K562 (cell line): ENCODE data around the gene KPRP. TPM values are rescaled to one million over a fixed set of nuclear protein-coding genes. Genes with fewer than 3 reads are reported as not detected.

Experiments used
- ATAC-seq: fragments of 200-7000 bp; cut with Tn5 transposase; 3 replicates; pipeline ENCODE4 v1.9.1; 2020; ENCODE audit warnings: moderate library complexity
- BruUV-seq: library from RNA; stranded (reverse); fragments of 400-500 nt; replicated peaks from 2 replicates; lab custom pipeline; 2021; lab: Mats Ljungman, UMichigan
- CTCF ChIA-PET: fragments of 300-600 bp; formaldehyde crosslinking; extraction: SDS; loops from one replicate; lab custom pipeline; 2021; ENCODE audit warnings: low intra/inter-chr PET ratio; lab: Yijun Ruan, JAX
- POLR2A ChIA-PET: fragments of 300-600, 350-650 bp; sonication (Branson Sonifier 250); formaldehyde crosslinking; extraction: SDS; loops from one replicate; lab custom pipeline; 2021; ENCODE audit warnings: antibody characterized with exemption, inconsistent platforms; lab: Yijun Ruan, JAX
- DNase-seq, 4 experiments: peaks; one replicate each; pipeline versions ENCODE4 v3.0.0 to v3.0.0-alpha.2; 2011 to 2018; ENCODE audit warnings: low spot score in 3 of 4, mixed read lengths in 3 of 4; ENCODE audit errors: extremely low read depth in 1 of 4
- FAIRE-seq: peaks from 2 replicates; lab custom pipeline; 2011; peaks lifted over from hg19 to GRCh38; lab: Jason Lieb, UNC
- H2AFZ ChIP-seq: 2 replicates; pipeline ENCODE4 v1.6.0; 2011; ENCODE audit warnings: low read depth, low read length, control low read depth, inconsistent platforms
- H3K27ac ChIP-seq: fragments of 200-600 bp; 3 replicates; pipeline ENCODE4 v1.8.0; 2011; ENCODE audit warnings: low read depth, mild to moderate bottlenecking, control low read depth, inconsistent platforms, low read length, moderate library complexity, mixed read lengths; ENCODE audit errors: extremely low read depth
- H3K27me3 ChIP-seq, 2 experiments: fragments of 300-600 bp in 1 of 2; 2 replicates in 1 of 2; 3 replicates in 1 of 2; pipeline versions ENCODE4 v1.6.0 to v1.8.0; 2011; ENCODE audit warnings: inconsistent platforms in 2 of 2, low read length in 2 of 2, mild to moderate bottlenecking in 1 of 2, mixed read lengths in 1 of 2, moderate library complexity in 1 of 2; ENCODE audit not compliant: control insufficient read depth in 2 of 2, insufficient read depth in 2 of 2
- H3K36me3 ChIP-seq: fragments of 300-600 bp; 3 replicates; pipeline ENCODE4 v1.8.0; 2011; ENCODE audit warnings: mild to moderate bottlenecking, low read length, inconsistent platforms; ENCODE audit not compliant: control insufficient read depth, insufficient read depth
- H3K4me1 ChIP-seq, 2 experiments: fragments of 200-600 bp in 1 of 2; replicated peaks in 1 of 2; 2 replicates in 1 of 2; 3 replicates in 1 of 2; pipeline versions ENCODE4 v1.5.1 to v1.8.0; 2011; ENCODE audit warnings: inconsistent platforms in 2 of 2, low read length in 2 of 2, mild to moderate bottlenecking in 1 of 2, mixed read lengths in 1 of 2, moderate library complexity in 1 of 2; ENCODE audit not compliant: control insufficient read depth in 2 of 2, insufficient read depth in 2 of 2
- H3K4me2 ChIP-seq: 2 replicates; pipeline ENCODE4 v1.6.1; 2011; ENCODE audit warnings: low read length, control low read depth, inconsistent platforms, mixed read lengths; ENCODE audit not compliant: insufficient read depth
- H3K4me3 ChIP-seq: fragments of 200-600 bp; sonication (generic), shearing (Covaris generic); 2 replicates; pipeline ENCODE4 v1.5.1; 2016; ENCODE audit warnings: control low read depth, inconsistent platforms
- H3K79me2 ChIP-seq: fragments of 200-600 bp; 3 replicates; pipeline ENCODE4 v1.8.0; 2011; ENCODE audit warnings: low read length, inconsistent platforms; ENCODE audit not compliant: control insufficient read depth, insufficient read depth
- H3K9ac ChIP-seq, 2 experiments: 2 replicates each; pipeline versions ENCODE4 v1.6.0 to v1.6.1; 2011; ENCODE audit warnings: low read depth in 2 of 2, low read length in 2 of 2, control low read depth in 1 of 2, inconsistent platforms in 1 of 2, mild to moderate bottlenecking in 1 of 2, mixed read lengths in 1 of 2; ENCODE audit not compliant: insufficient read depth in 1 of 2
- H3K9me1 ChIP-seq: one replicate; pipeline ENCODE4 v1.6.0; 2011; ENCODE audit warnings: inconsistent platforms, mild to moderate bottlenecking, low read length, moderate library complexity; ENCODE audit not compliant: control insufficient read depth, insufficient read depth
- H3K9me3 ChIP-seq: replicated peaks from 2 replicates; pipeline ENCODE4 v1.5.1; 2011; ENCODE audit warnings: low read depth, low read length, inconsistent platforms; ENCODE audit not compliant: control insufficient read depth, insufficient read depth
- H4K20me1 ChIP-seq: replicated peaks from 2 replicates; pipeline ENCODE4 v1.6.1; 2011; ENCODE audit warnings: low read length, inconsistent platforms, mixed read lengths; ENCODE audit not compliant: control insufficient read depth, insufficient read depth
- ETS2 ChIP-seq: IDR thresholded peaks from 2 replicates; pipeline ENCODE4 v1.6.1; 2016; ENCODE audit warnings: borderline replicate concordance, missing genetic modification characterization, mild to moderate bottlenecking, moderate library complexity, missing compliant biosample characterization; ENCODE audit not compliant: poor library complexity, severe bottlenecking
- MYC ChIP-seq, 2 experiments: fragments of 250-450 bp in 1 of 2; sonication (Bioruptor Pico) in 1 of 2; IDR thresholded peaks; 2 replicates each; pipeline versions ENCODE4 v1.5.1 to v1.6.1; 2012 to 2021; ENCODE audit warnings: low read depth in 2 of 2, borderline replicate concordance in 1 of 2, improper control_type of control experiment in 1 of 2, low read length in 1 of 2, mild to moderate bottlenecking in 1 of 2, moderate library complexity in 1 of 2
- PHF8 ChIP-seq: fragments of 200-600 bp; sonication (generic); IDR thresholded peaks from 2 replicates; pipeline ENCODE4 v1.6.1; 2012; ENCODE audit warnings: mixed run types, mild to moderate bottlenecking, inconsistent platforms, low read length, moderate library complexity, borderline replicate concordance
- RAD21 ChIP-seq, 2 experiments: fragments of 250-450 bp in 1 of 2; fragments of 450-650 bp in 1 of 2; sonication (Bioruptor Pico) in 1 of 2; formaldehyde crosslinking in 1 of 2; IDR thresholded peaks in 1 of 2; conservative IDR thresholded peaks in 1 of 2; 2 replicates each; pipeline versions ENCODE4 v1.4.0 to v1.8.0; 2020 to 2022; ENCODE audit warnings: mild to moderate bottlenecking in 2 of 2, moderate library complexity in 1 of 2
- RNF2 ChIP-seq: sonication (generic); IDR thresholded peaks from 2 replicates; pipeline ENCODE4 v1.6.1; 2016
- SIRT6 ChIP-seq: IDR thresholded peaks from one replicate; pipeline ENCODE4 v1.6.1; 2012; ENCODE audit warnings: low read depth, mild to moderate bottlenecking, control low read depth, inconsistent platforms, low read length, moderate library complexity
- SMAD4 ChIP-seq: fragments of 250-450 bp; sonication (Bioruptor Pico); conservative IDR thresholded peaks from 2 replicates; pipeline ENCODE4 v1.8.0; 2021; ENCODE audit warnings: inconsistent platforms, mild to moderate bottlenecking, moderate library complexity
- SOX6 ChIP-seq: fragments of 450-650 bp; IDR thresholded peaks from 2 replicates; pipeline ENCODE4 v1.6.1; 2014; ENCODE audit warnings: mild to moderate bottlenecking
- TAL1 ChIP-seq: fragments of 450-650 bp; IDR thresholded peaks from 2 replicates; pipeline ENCODE4 v1.6.1; 2016; ENCODE audit warnings: mild to moderate bottlenecking
- TGIF2 ChIP-seq: sonication (generic); formaldehyde crosslinking; IDR thresholded peaks from 2 replicates; pipeline ENCODE4 v1.8.1; 2022; ENCODE audit warnings: mild to moderate bottlenecking, missing genetic modification reagents, moderate library complexity
- ZNF444 ChIP-seq: fragments of 250-450 bp; sonication (Bioruptor Pico); IDR thresholded peaks from 2 replicates; pipeline ENCODE4 v1.4.0; 2020; ENCODE audit warnings: mild to moderate bottlenecking, moderate library complexity
- WGBS: fragments of 100-300 bp; shearing (Covaris generic); methylation state at CpG from one replicate; pipeline ENCODE4 v1.1.6; 2016; ENCODE audit warnings: low coverage, mixed read lengths; ENCODE audit not compliant: insufficient coverage; ENCODE audit errors: missing lambda C conversion rate; 5-methylcytosine and 5-hydroxymethylcytosine counted together
- in situ Hi-C: fragments of 300-500 bp; cut with MboI; formaldehyde crosslinking; loops from 4 replicates; pipeline ENCODE4 v1.15.0; 2018; ENCODE audit warnings: inconsistent platforms, mixed read lengths
- intact Hi-C: fragments of 100-400 bp; cut with micrococcal nuclease; formaldehyde crosslinking; loops from 2 replicates; pipeline ENCODE4 v1.14.2; 2022
- polyA plus RNA-seq, 8 experiments: library from polyadenylated mRNA; depleted of rRNA in 4 of 8; stranded (reverse) in 5 of 8; unstranded in 3 of 8; fragments of >200 nt; fragmentation: Nextera tagmentation in 2 of 8; fragmentation: Illumina TruSeq in 1 of 8; extraction: Ambion mirVana in 2 of 8; extraction: Trizol in 1 of 8; gene quantifications; 2 replicates each; pipeline versions ENCODE4 v1.2.1 to v1.2.3, GENCODE V29; 2011 to 2014; ENCODE audit warnings: inconsistent platforms in 1 of 8, missing spikeins in 1 of 8
- total RNA-seq, 7 experiments: library from RNA; depleted of rRNA in 6 of 7; stranded (reverse); fragments of >200 nt in 6 of 7; fragmentation: Illumina TruSeq in 2 of 7; extraction: Trizol in 2 of 7; gene quantifications; 2 replicates each; pipeline versions ENCODE4 v1.2.1 to v1.2.3, GENCODE V29; 2011 to 2021; ENCODE audit warnings: low replicate concordance in 1 of 7
- TF ChIP-seq, protein P1 (sequence below): fragments of 250-450 bp; sonication (Bioruptor Pico); IDR thresholded peaks from 2 replicates; pipeline ENCODE4 v1.4.0; 2020
- TF ChIP-seq, protein P2 (sequence below): fragments of 250-450 bp; sonication (Bioruptor Pico); IDR thresholded peaks from 2 replicates; pipeline ENCODE4 v1.8.0; 2022; ENCODE audit warnings: inconsistent platforms
- TF ChIP-seq, protein P3 (sequence below): IDR thresholded peaks from 2 replicates; pipeline ENCODE4 v1.6.1; 2014; ENCODE audit warnings: antibody characterized with exemption
- TF ChIP-seq, protein P4 (sequence below): fragments of 450-650 bp; IDR thresholded peaks from 2 replicates; pipeline ENCODE4 v1.6.1; 2016; ENCODE audit warnings: mild to moderate bottlenecking

Gene KPRP
- total and polyA plus RNA-seq, 9 of the 15 experiments (the other 6 are each of a cell fraction or from before 2014, with no cell fraction given), result not detected

DNA sequence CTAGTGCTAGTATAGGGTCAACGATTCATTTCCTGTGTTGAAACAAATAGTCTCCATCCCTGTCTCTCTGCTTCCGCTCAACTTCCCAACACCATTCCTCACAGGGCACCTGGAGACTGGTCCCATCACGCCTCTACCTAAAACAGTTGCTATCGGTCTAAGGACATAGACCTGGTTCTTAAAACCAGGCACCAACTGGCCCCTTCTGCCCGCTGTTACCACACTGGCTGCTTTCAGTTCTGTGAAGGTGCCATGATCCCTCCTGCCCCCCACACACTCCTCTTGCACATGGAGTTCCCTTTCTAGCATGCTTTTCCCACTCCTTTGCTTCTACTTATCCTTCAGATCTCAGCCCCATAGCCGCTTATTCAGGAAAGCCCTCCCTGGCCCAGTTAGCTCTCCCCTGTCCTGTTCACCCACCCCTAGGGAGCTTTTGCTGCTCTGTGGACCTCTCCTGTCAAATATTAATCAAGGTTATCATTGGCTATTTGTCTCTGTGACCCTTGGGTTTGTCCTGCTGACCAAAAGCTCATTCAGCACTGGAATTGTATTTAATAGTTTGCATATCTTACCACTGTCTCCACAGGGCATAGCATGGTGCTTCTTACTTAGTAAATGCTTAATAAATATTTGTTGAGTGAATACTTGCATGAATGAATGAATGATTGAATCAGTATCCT lies 11.9 kb upstream of the KPRP start:
- ChIA-PET CTCF (no interaction called here), POLR2A (no interaction called here)
- no TSS peak for BruUV-seq
- no peaks in the 10 kb centered on the region for H4K20me1 ChIP-seq
- no peaks in the 10 kb centered on the region for H3K4me1 ChIP-seq
- H3K36me3 ChIP-seq, result no peaks in the 10 kb centered on the region
- FAIRE-seq, result no peak
- no peak overlapping the region for H3K27ac ChIP-seq
- no peak for DNase-seq
- H3K4me3 ChIP-seq, result no peak overlapping the region
- in situ Hi-C loops (no loop called here), intact Hi-C loops (loop anchor here (10.0 kb wide), 1 partner anchor 91 kb away; no protein-coding TSS in a partner anchor)
- H3K4me2 ChIP-seq, result peak overlapping the region; percentile 29; the same call in 1 of the 2 replicates
- ATAC-seq, result no peak; the same call in 2 of the 3 replicates
- H3K79me2 ChIP-seq, result no peaks in the 10 kb centered on the region
- WGBS, result 12% methylated on average over 6 of the region's 6 CpGs
- no peaks in the 10 kb centered on the region for H3K27me3 ChIP-seq
- no peaks in the 10 kb centered on the region for H3K9me3 ChIP-seq
- no peaks in the 10 kb centered on the region for H3K9me1 ChIP-seq
- no peak overlapping the region for H3K9ac ChIP-seq
- peak overlapping the region; percentile 59 for H2AFZ ChIP-seq
- TF ChIP-seq SMAD4 (CRISPR knock-in tag), result no peak
- TF ChIP-seq, protein P1, sequence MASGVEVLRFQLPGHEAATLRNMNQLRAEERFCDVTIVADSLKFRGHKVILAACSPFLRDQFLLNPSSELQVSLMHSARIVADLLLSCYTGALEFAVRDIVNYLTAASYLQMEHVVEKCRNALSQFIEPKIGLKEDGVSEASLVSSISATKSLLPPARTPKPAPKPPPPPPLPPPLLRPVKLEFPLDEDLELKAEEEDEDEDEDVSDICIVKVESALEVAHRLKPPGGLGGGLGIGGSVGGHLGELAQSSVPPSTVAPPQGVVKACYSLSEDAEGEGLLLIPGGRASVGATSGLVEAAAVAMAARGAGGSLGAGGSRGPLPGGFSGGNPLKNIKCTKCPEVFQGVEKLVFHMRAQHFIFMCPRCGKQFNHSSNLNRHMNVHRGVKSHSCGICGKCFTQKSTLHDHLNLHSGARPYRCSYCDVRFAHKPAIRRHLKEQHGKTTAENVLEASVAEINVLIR, result no peak
- TF ChIP-seq, protein P2, sequence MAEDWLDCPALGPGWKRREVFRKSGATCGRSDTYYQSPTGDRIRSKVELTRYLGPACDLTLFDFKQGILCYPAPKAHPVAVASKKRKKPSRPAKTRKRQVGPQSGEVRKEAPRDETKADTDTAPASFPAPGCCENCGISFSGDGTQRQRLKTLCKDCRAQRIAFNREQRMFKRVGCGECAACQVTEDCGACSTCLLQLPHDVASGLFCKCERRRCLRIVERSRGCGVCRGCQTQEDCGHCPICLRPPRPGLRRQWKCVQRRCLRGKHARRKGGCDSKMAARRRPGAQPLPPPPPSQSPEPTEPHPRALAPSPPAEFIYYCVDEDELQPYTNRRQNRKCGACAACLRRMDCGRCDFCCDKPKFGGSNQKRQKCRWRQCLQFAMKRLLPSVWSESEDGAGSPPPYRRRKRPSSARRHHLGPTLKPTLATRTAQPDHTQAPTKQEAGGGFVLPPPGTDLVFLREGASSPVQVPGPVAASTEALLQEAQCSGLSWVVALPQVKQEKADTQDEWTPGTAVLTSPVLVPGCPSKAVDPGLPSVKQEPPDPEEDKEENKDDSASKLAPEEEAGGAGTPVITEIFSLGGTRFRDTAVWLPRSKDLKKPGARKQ, result no peak
- TF ChIP-seq, protein P3, sequence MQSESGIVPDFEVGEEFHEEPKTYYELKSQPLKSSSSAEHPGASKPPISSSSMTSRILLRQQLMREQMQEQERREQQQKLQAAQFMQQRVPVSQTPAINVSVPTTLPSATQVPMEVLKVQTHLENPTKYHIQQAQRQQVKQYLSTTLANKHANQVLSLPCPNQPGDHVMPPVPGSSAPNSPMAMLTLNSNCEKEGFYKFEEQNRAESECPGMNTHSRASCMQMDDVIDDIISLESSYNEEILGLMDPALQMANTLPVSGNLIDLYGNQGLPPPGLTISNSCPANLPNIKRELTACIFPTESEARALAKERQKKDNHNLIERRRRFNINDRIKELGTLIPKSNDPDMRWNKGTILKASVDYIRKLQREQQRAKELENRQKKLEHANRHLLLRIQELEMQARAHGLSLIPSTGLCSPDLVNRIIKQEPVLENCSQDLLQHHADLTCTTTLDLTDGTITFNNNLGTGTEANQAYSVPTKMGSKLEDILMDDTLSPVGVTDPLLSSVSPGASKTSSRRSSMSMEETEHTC, result no peak
- no peak for TF ChIP-seq TGIF2
- no peak for TF ChIP-seq MYC (IDR thresholded peaks at IDR 0.05; ENCODE audit: low read depth, low read length)
- no peak for TF ChIP-seq MYC (CRISPR knock-in tag; IDR thresholded peaks at IDR 0.05; ENCODE audit: borderline replicate concordance, low read depth)
- TF ChIP-seq TAL1, result no peak
- no peak for TF ChIP-seq RNF2
- no peak for TF ChIP-seq SIRT6
- no peak for TF ChIP-seq ZNF444
- TF ChIP-seq SOX6, result no peak
- no peak for TF ChIP-seq RAD21 (CRISPR knock-in tag; conservative IDR thresholded peaks at IDR 0.05 in 1 of 2, IDR thresholded peaks at IDR 0.05 in 1 of 2)
- no peak for TF ChIP-seq PHF8
- TF ChIP-seq ETS2, result no peak
- TF ChIP-seq, protein P4, sequence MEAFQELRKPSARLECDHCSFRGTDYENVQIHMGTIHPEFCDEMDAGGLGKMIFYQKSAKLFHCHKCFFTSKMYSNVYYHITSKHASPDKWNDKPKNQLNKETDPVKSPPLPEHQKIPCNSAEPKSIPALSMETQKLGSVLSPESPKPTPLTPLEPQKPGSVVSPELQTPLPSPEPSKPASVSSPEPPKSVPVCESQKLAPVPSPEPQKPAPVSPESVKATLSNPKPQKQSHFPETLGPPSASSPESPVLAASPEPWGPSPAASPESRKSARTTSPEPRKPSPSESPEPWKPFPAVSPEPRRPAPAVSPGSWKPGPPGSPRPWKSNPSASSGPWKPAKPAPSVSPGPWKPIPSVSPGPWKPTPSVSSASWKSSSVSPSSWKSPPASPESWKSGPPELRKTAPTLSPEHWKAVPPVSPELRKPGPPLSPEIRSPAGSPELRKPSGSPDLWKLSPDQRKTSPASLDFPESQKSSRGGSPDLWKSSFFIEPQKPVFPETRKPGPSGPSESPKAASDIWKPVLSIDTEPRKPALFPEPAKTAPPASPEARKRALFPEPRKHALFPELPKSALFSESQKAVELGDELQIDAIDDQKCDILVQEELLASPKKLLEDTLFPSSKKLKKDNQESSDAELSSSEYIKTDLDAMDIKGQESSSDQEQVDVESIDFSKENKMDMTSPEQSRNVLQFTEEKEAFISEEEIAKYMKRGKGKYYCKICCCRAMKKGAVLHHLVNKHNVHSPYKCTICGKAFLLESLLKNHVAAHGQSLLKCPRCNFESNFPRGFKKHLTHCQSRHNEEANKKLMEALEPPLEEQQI, result no peak
